SU-DHL-6 (cell line): ENCODE data around the gene H2BK1.

Experiments used
- H2AFZ ChIP-seq: fragments of 200-600 bp; sonication (generic); 2 replicates; pipeline ENCODE4 v1.6.1; 2014; ENCODE audit warnings: low read depth, mild to moderate bottlenecking, moderate library complexity, mixed read lengths, antibody characterized with exemption, low read length; ENCODE audit not compliant: severe bottlenecking
- H3F3A ChIP-seq: fragments of 200-600 bp; shearing (Covaris generic); 2 replicates; pipeline ENCODE4 v1.6.0; 2016; ENCODE audit warnings: antibody characterized with exemption, mild to moderate bottlenecking; ENCODE audit not compliant: insufficient read depth
- H3K27ac ChIP-seq: fragments of 200-600 bp; sonication (generic); 2 replicates; pipeline ENCODE4 v1.5.1; 2016; ENCODE audit warnings: low read depth, mild to moderate bottlenecking, low read length, moderate library complexity, mixed read lengths
- H3K27me3 ChIP-seq: fragments of 200-600 bp; sonication (generic), shearing (Covaris generic); 2 replicates; pipeline ENCODE4 v1.6.0; 2014; ENCODE audit warnings: mild to moderate bottlenecking, low read length
- H3K36me3 ChIP-seq: fragments of 200-600 bp; sonication (generic); 2 replicates; pipeline ENCODE4 v1.6.1; 2014; ENCODE audit warnings: mild to moderate bottlenecking, low read length, mixed read lengths
- H3K4me2 ChIP-seq: fragments of 300-600, 200-600 bp; shearing (Covaris generic), sonication (generic); 2 replicates; pipeline ENCODE4 v1.6.0; 2014; ENCODE audit warnings: low read length, low read depth, mild to moderate bottlenecking; ENCODE audit not compliant: poor library complexity, severe bottlenecking
- H3K4me3 ChIP-seq: fragments of 200-600 bp; sonication (generic); 2 replicates; pipeline ENCODE4 v1.5.1; 2014; ENCODE audit warnings: antibody characterized with exemption, low read length, mild to moderate bottlenecking, mixed read lengths; ENCODE audit not compliant: insufficient read depth, poor library complexity, severe bottlenecking
- H3K79me2 ChIP-seq: fragments of 200-600 bp; sonication (generic); 2 replicates; pipeline ENCODE4 v1.6.1; 2014; ENCODE audit warnings: mild to moderate bottlenecking, low read length, moderate library complexity; ENCODE audit not compliant: insufficient read depth
- H3K9ac ChIP-seq: fragments of 200-600 bp; sonication (generic); 2 replicates; pipeline ENCODE4 v1.7.0; 2014; ENCODE audit warnings: mild to moderate bottlenecking, low read length
- H3K9me2 ChIP-seq: fragments of 200-600 bp; sonication (generic); replicated peaks from 2 replicates; pipeline ENCODE4 v1.6.1; 2014; ENCODE audit warnings: low read length; ENCODE audit not compliant: insufficient read depth
- H3K9me3 ChIP-seq: fragments of 200-600 bp; sonication (generic); 2 replicates; pipeline ENCODE4 v1.6.1; 2014; ENCODE audit warnings: low read length, mixed read lengths; ENCODE audit not compliant: insufficient read depth
- H4K20me1 ChIP-seq: fragments of 200-600 bp; sonication (generic); 2 replicates; pipeline ENCODE4 v1.6.1; 2014; ENCODE audit warnings: low read depth, mild to moderate bottlenecking, antibody characterized with exemption, low read length, moderate library complexity, mixed read lengths
- CTCF ChIP-seq: fragments of 200-600 bp; sonication (generic); IDR thresholded peaks from one replicate; pipeline ENCODE4 v1.5.1; 2017; ENCODE audit warnings: antibody characterized with exemption, mild to moderate bottlenecking, low read length, moderate library complexity; ENCODE audit not compliant: insufficient read depth, poor library complexity, severe bottlenecking
- EZH2phosphoT487 ChIP-seq: fragments of 200-600 bp; sonication (generic), shearing (Covaris generic); conservative IDR thresholded peaks from 2 replicates; pipeline ENCODE4 v1.6.1; 2018; ENCODE audit warnings: mild to moderate bottlenecking, antibody characterized with exemption, low read length, moderate library complexity, mixed read lengths

H2BK1 gene

GRCh38 chr7:151210087-151210854, at the start of gene H2BK1:
TSS of gene H2BK1 (minus strand) at chr7:151210488. CDS start at chr7:151210318, 170 bp downstream.
- Histone ChIP-seq H3K27ac (no peak within 1 kb of the TSS), H3F3A (no peaks in the 10 kb centered on the region), H3K4me2 (no peak within 1 kb of the TSS), H3K4me3 (no peak within 1 kb of the TSS), H4K20me1 (no peaks in the 10 kb centered on the region), H3K27me3 (no peaks in the 10 kb centered on the region), H3K79me2 (no peaks in the 10 kb centered on the region), H3K36me3 (no peaks in the 10 kb centered on the region), H3K9ac (no peak within 1 kb of the TSS), H3K9me2 (no peaks in the 10 kb centered on the region), H3K9me3 (no peaks in the 10 kb centered on the region), H2AFZ (no peak within 1 kb of the TSS)
- no peak for TF ChIP-seq EZH2phosphoT487
- TF ChIP-seq CTCF = no peak

- H3K9me3 ChIP-seq = no peaks in the 10 kb centered on the region
- H3F3A ChIP-seq = no peaks in the 10 kb centered on the region
- no peak overlapping the region for H3K4me3 ChIP-seq
- H3K27me3 ChIP-seq = no peaks in the 10 kb centered on the region; the same call in 1 of the 2 replicates
- H3K9ac ChIP-seq = no peak overlapping the region
- TF ChIP-seq EZH2phosphoT487 (no peak), CTCF (no peak)
- H3K27ac ChIP-seq = no peak overlapping the region
- no peaks in the 10 kb centered on the region for H3K9me2 ChIP-seq
- no peaks in the 10 kb centered on the region for H4K20me1 ChIP-seq
- H3K4me2 ChIP-seq = no peak overlapping the region
- no peaks in the 10 kb centered on the region for H3K79me2 ChIP-seq
- no peak overlapping the region for H2AFZ ChIP-seq
- no peaks in the 10 kb centered on the region for H3K36me3 ChIP-seq
Measured at GRCh38 chr7:151257990-151258389, 47.7 kb upstream of the H2BK1 start.

GRCh38 chr7:151256410-151257045, 46.2 kb upstream of the H2BK1 start:
- Histone ChIP-seq H3K9me3 (no peaks in the 10 kb centered on the region), H4K20me1 (no peaks in the 10 kb centered on the region), H3K4me3 (no peak overlapping the region), H3K27me3 (no peaks in the 10 kb centered on the region; the same call in 1 of the 2 replicates), H3K4me2 (no peak overlapping the region), H3F3A (no peaks in the 10 kb centered on the region), H3K9me2 (no peaks in the 10 kb centered on the region), H3K9ac (no peak overlapping the region), H3K27ac (no peak overlapping the region), H3K36me3 (no peaks in the 10 kb centered on the region), H3K79me2 (no peaks in the 10 kb centered on the region), H2AFZ (no peak overlapping the region)
- no peak for TF ChIP-seq EZH2phosphoT487
- TF ChIP-seq CTCF = no peak
